HCT116 (cell line): ENCODE results near the gene TTC9B. TPM values are rescaled to one million over a fixed set of nuclear protein-coding genes. Genes with fewer than 3 reads are reported as not detected.

Experiments used
- ATAC-seq: fragments of 200-7000 bp; cut with Tn5 transposase; 2 replicates; pipeline ENCODE4 v1.9.1; 2020; ENCODE audit warnings: mild to moderate bottlenecking, moderate library complexity
- BruUV-seq: library from RNA; stranded (reverse); fragments of 400-500 nt; replicated peaks from 2 replicates; lab custom pipeline; 2021; lab: Mats Ljungman, UMichigan
- CTCF ChIA-PET: fragments of 300-600 bp; sonication (Branson Sonifier 250); formaldehyde crosslinking; loops from one replicate; lab custom pipeline; 2021; ENCODE audit warnings: antibody characterized with exemption; lab: Charles Lee
- POLR2A ChIA-PET: fragments of 300-600, 350-600 bp; sonication (Branson Sonifier 250); formaldehyde crosslinking; loops from one replicate; lab custom pipeline; 2021; ENCODE audit warnings: antibody characterized with exemption; lab: Charles Lee
- RAD21 ChIA-PET, 2 experiments: fragments of 300-600 bp; sonication (Branson Sonifier 250); formaldehyde crosslinking; loops; one replicate each; lab custom pipeline; 2023; ENCODE audit warnings: low total read pairs in 2 of 2; ENCODE audit not compliant: uncharacterized antibody in 2 of 2, unreplicated experiment in 2 of 2, low non-redundant PET in 1 of 2; lab: Charles Lee
- DNase-seq: peaks from one replicate; pipeline ENCODE4 v3.0.0-alpha.2; 2010; ENCODE audit warnings: low read depth, low spot score
- H2AFZ ChIP-seq: fragments of 200-600 bp; shearing (Covaris generic), sonication (generic); 2 replicates; pipeline ENCODE4 v1.6.1; 2017; ENCODE audit warnings: low read depth, mixed run types, mixed read lengths, antibody characterized with exemption, low read length; ENCODE audit not compliant: poor library complexity, severe bottlenecking
- H3K27ac ChIP-seq: 2 replicates; pipeline ENCODE4 v1.5.1; 2012; ENCODE audit warnings: low read depth, low read length
- H3K27me3 ChIP-seq: fragments of 200-600 bp; sonication (generic); 2 replicates; pipeline ENCODE4 v1.6.1; 2016; ENCODE audit warnings: mixed run types, low read length, mixed read lengths; ENCODE audit not compliant: insufficient read depth
- H3K36me3 ChIP-seq, 2 experiments: fragments of 200-500 bp in 1 of 2; fragments of 200-600 bp in 1 of 2; sonication (Bioruptor generic) in 1 of 2; sonication (generic) in 1 of 2; 2 replicates each; pipeline versions ENCODE4 v1.5.1 to v1.6.1; 2014 to 2016; ENCODE audit warnings: low read length in 2 of 2, inconsistent platforms in 1 of 2, mixed read lengths in 1 of 2, mixed run types in 1 of 2; ENCODE audit not compliant: insufficient read depth in 2 of 2, control insufficient read depth in 1 of 2
- H3K4me1 ChIP-seq, 2 experiments: fragments of 200-600 bp in 1 of 2; sonication (generic) in 1 of 2; 2 replicates each; pipeline versions ENCODE4 v1.5.1 to v1.6.1; 2012 to 2017; ENCODE audit warnings: low read length in 2 of 2, inconsistent platforms in 1 of 2, mild to moderate bottlenecking in 1 of 2, mixed read lengths in 1 of 2, mixed run types in 1 of 2, moderate library complexity in 1 of 2; ENCODE audit not compliant: insufficient read depth in 2 of 2, control insufficient read depth in 1 of 2
- H3K4me2 ChIP-seq: fragments of 200-600 bp; sonication (generic); 2 replicates; pipeline ENCODE4 v1.6.1; 2017; ENCODE audit warnings: mixed run types, low read length, mixed read lengths
- H3K4me3 ChIP-seq, 2 experiments: fragments of 200-600 bp in 1 of 2; sonication (generic) in 1 of 2; replicated peaks in 1 of 2; 2 replicates each; pipeline ENCODE4 v1.5.1; 2011 to 2016; ENCODE audit warnings: low read length in 2 of 2, control low read depth in 1 of 2, low read depth in 1 of 2, mild to moderate bottlenecking in 1 of 2, mixed read lengths in 1 of 2, mixed run types in 1 of 2
- H3K79me2 ChIP-seq: fragments of 200-600 bp; sonication (generic); 2 replicates; pipeline ENCODE4 v1.6.1; 2017; ENCODE audit warnings: mild to moderate bottlenecking, mixed run types, low read length, moderate library complexity, mixed read lengths; ENCODE audit not compliant: insufficient read depth
- H3K9ac ChIP-seq: fragments of 200-600 bp; sonication (generic); 2 replicates; pipeline ENCODE4 v1.6.1; 2016; ENCODE audit warnings: low read length, mixed read lengths
- H3K9me2 ChIP-seq: fragments of 200-600 bp; sonication (generic), shearing (Covaris generic); 2 replicates; pipeline ENCODE4 v1.6.1; 2017; ENCODE audit warnings: mixed run types, mild to moderate bottlenecking, moderate library complexity; ENCODE audit not compliant: insufficient read depth
- H3K9me3 ChIP-seq, 2 experiments: fragments of 200-500 bp in 1 of 2; fragments of 200-600 bp in 1 of 2; sonication (Bioruptor generic) in 1 of 2; sonication (generic) in 1 of 2; 2 replicates each; pipeline ENCODE4 v1.6.1; 2014 to 2017; ENCODE audit warnings: low read length in 2 of 2, mixed read lengths in 2 of 2, inconsistent platforms in 1 of 2, low read depth in 1 of 2, mild to moderate bottlenecking in 1 of 2, mixed run types in 1 of 2, moderate library complexity in 1 of 2; ENCODE audit not compliant: control insufficient read depth in 1 of 2, insufficient read depth in 1 of 2
- H4K20me1 ChIP-seq: fragments of 200-600 bp; sonication (generic), shearing (Covaris generic); 2 replicates; pipeline ENCODE4 v1.6.1; 2017; ENCODE audit warnings: mixed run types, mild to moderate bottlenecking, moderate library complexity; ENCODE audit not compliant: insufficient read depth
- ATF3 ChIP-seq: IDR thresholded peaks from 2 replicates; pipeline ENCODE4 v1.6.1; 2012
- CBX3 ChIP-seq: IDR thresholded peaks from 2 replicates; pipeline ENCODE4 v1.6.1; 2012; ENCODE audit warnings: low read depth
- CEBPB ChIP-seq: IDR thresholded peaks from 2 replicates; pipeline ENCODE4 v1.6.1; 2012; ENCODE audit warnings: low read depth
- CTCF ChIP-seq, 3 experiments: fragments of 200-600 bp in 1 of 3; sonication (generic) in 1 of 3; IDR thresholded peaks in 2 of 3; conservative IDR thresholded peaks in 1 of 3; 2 replicates each; pipeline ENCODE4 v1.5.1; 2012 to 2017; ENCODE audit warnings: low read depth in 2 of 3, low read length in 2 of 3, antibody characterized with exemption in 1 of 3, borderline replicate concordance in 1 of 3, control low read depth in 1 of 3, mild to moderate bottlenecking in 1 of 3, mixed read lengths in 1 of 3, mixed run types in 1 of 3, moderate library complexity in 1 of 3; ENCODE audit not compliant: insufficient read depth in 1 of 3
- EGR1 ChIP-seq: IDR thresholded peaks from 2 replicates; pipeline ENCODE4 v1.6.1; 2012; ENCODE audit warnings: low read depth
- ELF1 ChIP-seq: IDR thresholded peaks from 2 replicates; pipeline ENCODE4 v1.6.1; 2012; ENCODE audit warnings: low read depth, borderline replicate concordance
- EZH2 ChIP-seq: fragments of 200-600 bp; sonication (generic); IDR thresholded peaks from 2 replicates; pipeline ENCODE4 v1.6.1; 2017; ENCODE audit warnings: antibody characterized with exemption, mixed run types
- EZH2phosphoT487 ChIP-seq: fragments of 200-600 bp; IDR thresholded peaks from 2 replicates; pipeline ENCODE4 v1.6.1; 2018; ENCODE audit warnings: antibody characterized with exemption, borderline replicate concordance
- JUND ChIP-seq: IDR thresholded peaks from 2 replicates; pipeline ENCODE4 v1.6.1; 2012
- MAX ChIP-seq: IDR thresholded peaks from 2 replicates; pipeline ENCODE4 v1.6.1; 2012
- POLR2AphosphoS5 ChIP-seq: IDR thresholded peaks from 2 replicates; pipeline ENCODE4 v1.6.1; 2011; ENCODE audit warnings: mild to moderate bottlenecking, low read depth, low read length, moderate library complexity
- REST ChIP-seq: IDR thresholded peaks from 2 replicates; pipeline ENCODE4 v1.6.1; 2012; ENCODE audit warnings: low read depth
- SIN3A ChIP-seq: IDR thresholded peaks from 2 replicates; pipeline ENCODE4 v1.6.1; 2012; ENCODE audit warnings: low read depth
- SP1 ChIP-seq: IDR thresholded peaks from 2 replicates; pipeline ENCODE4 v1.6.1; 2012; ENCODE audit warnings: low read depth
- SRF ChIP-seq: IDR thresholded peaks from 2 replicates; pipeline ENCODE4 v1.6.1; 2012; ENCODE audit warnings: low read depth
- TCF7L2 ChIP-seq: IDR thresholded peaks from 2 replicates; pipeline ENCODE4 v1.7.0; 2011; ENCODE audit warnings: borderline replicate concordance, inconsistent platforms; ENCODE audit not compliant: insufficient read depth, insufficient read length; ENCODE audit errors: extremely low read depth
- YY1 ChIP-seq: IDR thresholded peaks from 2 replicates; pipeline ENCODE4 v1.6.1; 2011; ENCODE audit warnings: low read length, low read depth, moderate library complexity, mild to moderate bottlenecking; ENCODE audit not compliant: insufficient replicate concordance; ENCODE audit errors: extremely low read depth
- ZBTB33 ChIP-seq: IDR thresholded peaks from 2 replicates; pipeline ENCODE4 v1.6.1; 2011; ENCODE audit warnings: mild to moderate bottlenecking, low read length, moderate library complexity; ENCODE audit not compliant: insufficient replicate concordance; ENCODE audit errors: extremely low read depth
- ZFX ChIP-seq: fragments of 450-650 bp; IDR thresholded peaks from 2 replicates; pipeline ENCODE4 v1.6.1; 2017
- intact Hi-C: fragments of 100-400 bp; cut with micrococcal nuclease; formaldehyde crosslinking; loops from 2 replicates; pipeline ENCODE4 v1.10.0; 2022
- total RNA-seq: library from RNA; stranded (reverse); gene quantifications from one replicate; pipeline ENCODE4 v1.2.1, GENCODE V29; 2021; ENCODE audit not compliant: unreplicated experiment

TTC9B gene
- total RNA-seq, 1 experiment from 2014 or later: 1.7 TPM

GRCh38 chr19:40249781-40250180 is 31.6 kb upstream of the TTC9B start:
- CTCF ChIA-PET: no interaction called here
- H3K27ac ChIP-seq: no peak overlapping the region
- DNase-seq (no peak), ATAC-seq (no peak)
- no peak overlapping the region for H3K9ac ChIP-seq
- no peak overlapping the region for H3K4me2 ChIP-seq
- H3K36me3 ChIP-seq: peaks cover 6 to 8% of the 10 kb centered on the region in 2 experiments; a peak in 2 of 4 replicates
- no TSS peak for BruUV-seq
- RAD21 ChIA-PET: no interaction called here
- TF ChIP-seq MAX (no peak), SRF (no peak), CEBPB (no peak), EGR1 (no peak), TCF7L2 (no peak), ZBTB33 (no peak), CBX3 (no peak), YY1 (no peak), ATF3 (no peak), SP1 (no peak), ZFX (no peak), POLR2AphosphoS5 (no peak), EZH2 (no peak), EZH2phosphoT487 (no peak), JUND (no peak), CTCF (IDR thresholded peaks at IDR 0.05 in 2 of 3, conservative IDR thresholded peaks at IDR 0.05 in 1 of 3; ENCODE audit: borderline replicate concordance in 1 of 3, insufficient read depth in 1 of 3, low read depth in 2 of 3, low read length in 2 of 3) (no peak), REST (no peak), SIN3A (no peak), ELF1 (no peak)
- H3K9me2 ChIP-seq: no peaks in the 10 kb centered on the region
- no peak overlapping the region for H3K4me3 ChIP-seq
- H3K27me3 ChIP-seq: no peaks in the 10 kb centered on the region
- H3K9me3 ChIP-seq: no peaks in the 10 kb centered on the region
- H3K79me2 ChIP-seq: peaks cover 8% of the 10 kb centered on the region; the same call in 1 of the 2 replicates
- POLR2A ChIA-PET: no interaction called here
- no peak overlapping the region for H2AFZ ChIP-seq
- H3K4me1 ChIP-seq: no peaks in the 10 kb centered on the region
- intact Hi-C loops: no loop called here
- H4K20me1 ChIP-seq: no peaks in the 10 kb centered on the region
